Measurements from ENCODE around the gene GPS1.

Gene GPS1

DNA sequence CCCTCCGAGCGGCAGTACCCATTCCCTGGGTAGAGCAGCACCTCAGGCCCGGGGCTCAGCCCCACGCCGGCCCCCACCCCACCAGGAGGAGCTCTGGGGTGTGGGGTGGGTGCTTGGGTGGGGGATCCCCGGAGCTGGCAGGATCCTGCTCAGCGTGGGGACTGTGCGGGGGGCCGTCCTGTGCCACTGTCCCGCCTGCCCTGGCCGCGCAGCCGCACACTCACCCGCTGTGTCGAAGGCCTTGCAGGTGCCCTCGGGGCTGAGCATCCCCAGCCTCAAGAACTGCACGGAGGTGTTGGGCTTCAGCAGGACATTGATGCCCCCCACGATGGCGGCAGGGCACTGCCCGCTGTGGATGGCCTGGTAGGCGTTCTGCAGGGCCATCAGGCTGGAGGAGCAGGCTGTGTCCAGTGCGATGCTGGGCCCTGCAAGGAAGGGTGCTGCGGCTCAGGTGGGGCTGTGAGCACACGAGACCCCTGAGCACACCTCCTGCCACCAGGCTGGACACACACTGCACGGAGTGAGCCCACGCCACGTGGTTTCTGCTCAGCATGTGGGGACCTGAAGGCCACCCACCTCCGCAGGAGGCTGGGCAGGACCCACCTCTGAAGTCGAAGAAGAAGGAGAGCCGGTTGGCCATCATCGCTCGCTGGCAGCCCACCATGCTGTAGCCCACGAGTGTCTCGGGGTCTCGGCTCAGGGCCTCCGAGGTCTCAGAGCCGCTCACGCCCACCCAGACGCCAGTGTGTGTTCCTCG is 41.5 kb downstream of the GPS1 start:
- DNase-seq: no peak

DNA sequence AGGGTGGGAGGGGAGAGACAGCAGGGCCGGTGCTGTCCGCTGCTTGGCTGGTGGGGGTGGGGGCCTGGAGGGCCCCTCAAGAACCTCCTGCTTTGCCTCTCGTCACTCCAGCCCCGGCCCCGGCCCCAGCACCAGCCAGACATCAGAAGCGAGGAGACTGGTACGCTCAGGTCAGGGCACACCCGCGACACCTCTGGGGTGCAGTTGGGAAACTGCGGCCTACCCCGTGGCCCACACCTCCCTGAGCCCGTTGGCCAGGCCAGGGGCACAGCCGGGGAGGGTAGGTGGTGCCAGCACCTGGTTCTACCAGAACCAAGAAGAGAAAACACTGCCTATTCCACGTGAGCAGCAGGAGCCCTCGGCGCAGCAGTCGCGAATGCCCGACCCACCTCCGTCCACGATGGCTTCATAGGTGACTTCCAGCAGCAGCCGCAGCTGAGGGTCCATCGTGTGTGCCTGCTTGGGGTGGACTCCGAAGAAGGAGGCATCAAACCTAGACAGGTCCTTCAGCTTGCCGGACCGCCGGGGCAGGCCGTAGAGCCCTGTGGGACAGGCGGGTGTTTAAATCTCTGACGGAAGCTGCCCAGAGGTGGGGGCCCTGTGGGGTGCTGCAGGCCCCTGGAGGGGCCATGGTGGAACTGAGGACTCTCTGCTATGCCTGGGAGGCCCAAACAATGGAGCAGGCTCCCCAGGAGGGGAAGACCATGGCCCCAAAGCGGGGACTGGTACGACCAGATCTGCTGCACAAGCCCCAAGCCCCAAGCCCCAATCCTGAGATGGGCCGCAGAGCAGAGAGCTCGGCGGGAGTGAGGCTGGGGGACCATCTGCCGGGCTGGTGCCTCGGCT is 43.5 kb downstream of the GPS1 start:
- no peak for DNase-seq

DNA sequence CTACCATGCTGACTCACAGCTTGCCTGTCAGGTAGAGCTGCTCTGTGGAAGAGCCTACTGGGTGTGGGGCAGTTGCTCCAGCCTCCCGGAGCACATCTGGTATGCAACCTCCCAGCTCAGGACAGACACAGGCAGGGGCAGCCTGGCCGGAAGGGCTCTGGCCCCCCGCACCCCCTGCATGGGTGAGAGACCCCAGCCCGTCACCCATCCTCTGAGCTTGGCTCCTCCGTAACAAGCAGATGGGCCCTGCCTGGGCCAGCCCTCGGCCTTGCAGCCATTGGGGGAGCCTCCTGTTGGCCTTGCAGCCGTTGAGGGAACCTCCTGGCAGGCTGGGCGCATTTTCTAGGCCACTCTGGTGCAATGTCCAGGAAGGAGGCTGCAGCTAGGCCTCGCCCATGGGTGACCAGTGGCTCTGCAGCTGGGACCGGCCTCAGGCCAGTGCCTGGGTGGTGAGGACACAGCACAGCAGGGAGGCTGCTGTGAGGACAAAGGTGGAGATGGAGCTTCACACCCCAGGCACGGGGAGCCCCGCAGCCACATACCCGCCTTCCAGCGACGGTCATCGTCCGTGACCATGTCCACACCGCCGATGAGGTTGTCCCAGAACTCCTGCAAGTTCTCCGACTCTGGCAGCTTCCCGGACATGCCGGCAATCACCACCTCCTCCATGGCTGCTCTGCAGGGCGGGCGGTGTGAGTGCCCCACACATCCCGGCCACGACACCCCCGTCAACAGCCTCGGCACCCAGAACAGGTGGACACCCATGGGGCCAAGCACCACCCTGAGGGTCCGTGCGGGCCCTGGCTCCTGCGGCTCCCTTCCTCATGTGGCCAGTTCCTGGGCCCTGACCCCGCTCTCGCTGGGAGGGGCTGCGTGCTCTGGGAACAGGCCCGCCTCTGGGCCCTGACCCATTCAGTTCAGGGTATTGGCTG is 44.3 kb downstream of the GPS1 start:
- no peak for DNase-seq

DNA sequence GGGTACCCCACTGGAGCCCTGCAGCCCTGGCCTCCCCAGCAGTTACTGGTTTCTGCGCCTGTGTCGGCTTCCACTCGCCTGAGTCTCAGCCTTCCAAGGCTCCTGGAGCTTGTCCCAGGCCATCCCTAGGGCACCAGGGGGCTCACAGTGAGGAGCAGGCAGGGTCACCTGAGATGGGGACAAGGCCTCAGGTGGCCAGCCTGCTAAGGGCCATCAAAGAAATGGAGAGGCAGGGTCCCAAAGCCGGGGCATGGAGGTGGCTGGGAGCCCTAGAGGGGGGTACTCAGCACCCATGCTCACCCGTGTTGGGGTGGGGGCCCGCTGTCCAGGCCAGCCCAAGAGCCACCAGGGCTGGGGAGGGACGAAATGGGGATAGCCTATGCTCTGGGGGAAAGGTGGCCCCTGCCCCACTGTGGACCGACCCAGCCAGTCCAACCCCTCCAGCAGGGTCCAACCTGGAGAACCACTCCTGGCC is 45.0 kb downstream of the GPS1 start:
- no peak for DNase-seq

DNA sequence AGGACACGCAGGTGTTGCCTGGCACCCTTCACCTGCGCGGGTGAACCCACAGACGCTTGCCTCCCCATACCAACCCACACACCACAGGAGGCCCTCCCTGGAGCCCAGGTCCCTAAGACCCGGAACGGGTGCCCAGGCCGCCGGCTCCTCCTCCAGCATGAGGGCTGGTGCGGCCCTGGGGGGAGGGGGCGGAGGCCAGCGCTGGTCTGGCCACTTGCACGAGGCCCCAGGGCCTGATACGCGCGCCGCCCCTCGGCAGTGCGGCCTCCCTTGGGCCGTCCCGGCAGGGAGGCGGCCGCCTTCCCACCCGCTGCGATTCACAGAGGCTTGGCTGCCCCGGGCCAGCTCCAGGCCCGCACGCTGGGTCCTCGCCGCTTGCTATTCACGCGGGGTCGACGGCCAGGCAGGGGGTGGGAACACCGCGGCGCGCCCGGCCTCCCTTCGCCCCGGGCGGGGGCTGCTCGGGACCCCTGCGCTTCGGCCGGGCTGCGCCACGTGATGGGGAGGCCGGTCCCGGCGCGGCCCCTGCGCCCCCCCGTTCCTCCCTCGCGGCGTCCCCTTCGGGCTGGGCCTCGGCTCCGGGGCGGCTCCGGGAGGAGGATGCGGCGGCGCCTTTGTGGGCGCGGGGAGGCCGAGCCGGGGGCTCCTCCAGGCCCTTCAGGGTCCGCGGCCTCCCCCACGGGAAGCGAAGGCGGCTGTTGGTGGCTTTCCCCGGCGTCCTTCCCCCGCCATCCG is 45.7 kb downstream of the GPS1 start:
- DNase-seq: peak; percentile 43

DNA sequence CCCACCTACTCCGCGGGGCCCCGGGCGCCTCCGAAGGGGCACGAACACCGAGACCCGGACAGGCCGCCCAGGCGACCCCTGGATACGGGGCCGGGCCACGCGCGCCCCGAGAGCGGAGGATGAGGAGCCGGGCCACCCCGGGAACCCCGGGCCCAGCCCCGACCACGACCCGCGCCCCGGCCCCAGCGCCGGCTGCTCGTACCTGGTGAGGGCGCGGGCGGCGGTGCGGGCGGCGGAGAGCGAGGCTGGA is 46.1 kb downstream of the GPS1 start:
- no peak for DNase-seq

DNA sequence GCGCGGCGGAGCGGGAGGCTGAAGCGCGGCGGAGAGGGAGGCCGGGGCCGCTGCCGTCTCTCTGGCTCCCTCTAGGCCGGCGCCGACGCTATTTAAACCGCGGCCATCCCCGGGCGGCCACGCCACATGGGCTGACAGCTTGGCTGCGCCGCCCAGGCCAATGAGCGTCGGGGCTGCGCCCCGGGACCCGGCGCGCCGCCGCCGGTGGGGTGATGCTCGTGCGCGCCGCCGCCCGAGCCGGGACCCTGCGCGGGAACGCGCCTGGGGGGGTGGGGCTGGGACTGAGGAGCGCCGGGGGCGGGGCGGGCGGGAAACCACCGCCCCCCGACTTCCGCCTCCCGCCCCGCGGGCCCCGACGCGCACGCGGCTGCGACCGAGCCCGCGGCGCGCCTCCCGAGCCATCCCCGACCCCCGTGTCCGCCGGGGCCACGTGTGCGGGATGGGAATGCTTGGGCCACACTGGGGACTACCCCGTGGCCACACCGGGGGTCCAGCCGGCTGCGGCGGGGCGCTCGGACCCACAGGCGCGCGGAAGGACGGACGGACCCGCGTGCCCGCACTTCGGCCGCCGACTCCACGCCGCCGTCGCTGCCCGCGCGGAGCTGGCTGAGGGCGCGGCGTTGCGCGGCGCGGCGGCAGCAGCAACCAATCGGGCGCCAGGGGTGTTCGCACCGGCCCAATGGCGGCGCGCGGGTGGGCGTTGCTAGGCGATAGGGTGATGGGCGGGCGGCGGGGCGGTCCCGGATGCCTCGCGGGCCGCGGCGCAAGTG is 46.7 kb downstream of the GPS1 start, which contains the start of gene FASN:
TSS of gene FASN (minus strand) at position 68 of the 770 bp plus-strand sequence. CDS start 1,791 bp downstream, outside the sequence.
- DNase-seq: peak; percentile 97

DNA sequence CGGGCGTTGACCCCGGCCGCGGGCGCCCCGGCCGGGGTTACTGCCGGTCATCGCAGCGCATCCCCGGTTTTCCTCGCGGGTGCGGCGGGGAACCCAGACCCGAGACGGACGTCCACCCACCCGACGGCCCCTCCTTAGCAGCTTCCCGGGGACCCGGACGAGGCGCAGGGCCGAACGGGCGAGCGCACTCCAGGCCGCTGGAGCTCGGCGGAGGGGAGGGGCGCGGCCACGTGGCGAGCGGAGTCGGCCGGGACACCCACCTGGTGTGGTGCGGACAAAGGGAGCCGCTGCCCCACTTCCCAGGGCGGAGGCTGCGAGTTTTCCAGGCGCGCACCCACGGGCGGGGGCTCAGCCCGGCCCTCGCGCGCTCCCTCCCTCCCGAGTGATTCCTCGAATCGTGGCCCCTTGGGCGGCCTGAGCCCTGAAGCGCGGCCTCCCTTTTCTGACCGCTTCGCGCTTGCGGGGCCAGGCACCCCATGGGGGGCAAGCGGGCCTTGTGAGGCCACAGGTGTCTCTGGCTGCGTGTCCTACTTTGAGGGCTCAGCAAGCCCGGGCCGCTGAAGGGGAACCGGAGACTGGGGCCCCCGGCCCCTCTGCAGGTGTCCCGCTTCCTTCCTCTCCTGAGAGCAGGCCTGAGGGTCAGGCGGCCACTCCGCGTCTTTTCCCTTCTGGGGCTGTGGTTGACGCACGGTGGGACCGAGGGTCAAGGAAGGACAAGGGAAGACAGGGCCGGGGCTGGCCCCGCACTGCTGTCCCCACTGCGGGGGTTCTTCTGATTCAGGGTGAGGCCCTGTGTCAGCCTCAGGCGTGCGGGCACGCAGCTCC is 47.5 kb downstream of the GPS1 start:
- DNase-seq: no peak

DNA sequence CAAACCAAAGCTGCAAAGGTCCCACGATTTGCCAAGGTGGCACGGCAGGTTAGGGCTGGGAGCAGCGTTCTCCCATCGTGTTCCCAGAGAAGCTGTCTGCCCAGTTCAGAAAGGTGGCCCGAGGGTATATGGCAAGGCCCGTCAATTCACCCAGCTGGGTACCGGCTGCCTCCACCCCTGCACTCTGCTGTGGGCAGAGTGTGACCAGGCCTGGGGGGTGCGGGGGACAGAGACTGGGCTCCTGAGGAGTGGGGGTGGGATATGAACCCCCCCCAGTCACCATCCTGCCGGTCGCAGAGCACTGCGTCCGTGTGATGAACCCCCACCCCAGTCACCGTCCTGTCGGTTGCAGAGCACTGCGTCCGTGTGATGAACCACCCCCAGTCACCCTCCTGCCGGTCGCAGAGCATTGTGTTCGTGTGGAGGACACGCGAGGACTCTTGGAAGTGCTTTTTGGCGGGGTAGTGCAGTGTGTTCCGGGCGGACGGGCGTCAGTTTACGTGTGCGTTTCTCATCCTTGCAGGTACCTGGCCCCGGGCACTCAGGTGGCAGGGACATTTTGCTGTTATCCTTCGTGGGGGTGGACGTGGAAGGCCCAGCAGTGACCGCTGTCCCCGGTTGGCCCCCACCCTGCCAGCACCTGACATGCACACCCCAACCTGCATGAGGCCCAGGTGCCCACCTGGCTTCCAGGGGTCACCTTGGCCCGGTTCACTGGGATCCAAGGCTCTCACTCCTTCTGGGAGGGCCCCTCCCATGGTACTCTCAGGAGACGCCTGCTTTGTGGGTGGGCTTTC is 49.0 kb downstream of the GPS1 start:
- no peak for DNase-seq

DNA sequence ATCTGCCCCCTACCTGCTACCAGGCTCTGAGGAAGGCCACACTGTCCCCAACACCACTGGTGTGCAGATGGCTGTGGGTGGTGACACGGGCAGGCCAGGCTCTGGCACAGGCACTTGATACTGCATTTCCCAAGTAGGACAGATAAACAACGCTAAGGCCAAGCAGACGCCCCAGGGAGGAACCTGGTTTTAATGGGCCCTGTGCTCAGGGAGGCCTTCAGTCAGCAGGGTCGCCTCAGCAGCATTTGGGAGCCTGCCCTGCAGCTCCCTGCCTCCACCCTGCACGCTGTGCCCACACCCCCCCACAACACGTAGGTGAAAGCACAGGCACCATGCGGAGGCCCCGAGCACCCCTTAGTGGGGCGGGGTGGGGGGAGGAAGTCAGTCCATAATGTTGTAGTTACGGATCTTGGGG is 49.6 kb downstream of the GPS1 start:
- no peak for DNase-seq

DNA sequence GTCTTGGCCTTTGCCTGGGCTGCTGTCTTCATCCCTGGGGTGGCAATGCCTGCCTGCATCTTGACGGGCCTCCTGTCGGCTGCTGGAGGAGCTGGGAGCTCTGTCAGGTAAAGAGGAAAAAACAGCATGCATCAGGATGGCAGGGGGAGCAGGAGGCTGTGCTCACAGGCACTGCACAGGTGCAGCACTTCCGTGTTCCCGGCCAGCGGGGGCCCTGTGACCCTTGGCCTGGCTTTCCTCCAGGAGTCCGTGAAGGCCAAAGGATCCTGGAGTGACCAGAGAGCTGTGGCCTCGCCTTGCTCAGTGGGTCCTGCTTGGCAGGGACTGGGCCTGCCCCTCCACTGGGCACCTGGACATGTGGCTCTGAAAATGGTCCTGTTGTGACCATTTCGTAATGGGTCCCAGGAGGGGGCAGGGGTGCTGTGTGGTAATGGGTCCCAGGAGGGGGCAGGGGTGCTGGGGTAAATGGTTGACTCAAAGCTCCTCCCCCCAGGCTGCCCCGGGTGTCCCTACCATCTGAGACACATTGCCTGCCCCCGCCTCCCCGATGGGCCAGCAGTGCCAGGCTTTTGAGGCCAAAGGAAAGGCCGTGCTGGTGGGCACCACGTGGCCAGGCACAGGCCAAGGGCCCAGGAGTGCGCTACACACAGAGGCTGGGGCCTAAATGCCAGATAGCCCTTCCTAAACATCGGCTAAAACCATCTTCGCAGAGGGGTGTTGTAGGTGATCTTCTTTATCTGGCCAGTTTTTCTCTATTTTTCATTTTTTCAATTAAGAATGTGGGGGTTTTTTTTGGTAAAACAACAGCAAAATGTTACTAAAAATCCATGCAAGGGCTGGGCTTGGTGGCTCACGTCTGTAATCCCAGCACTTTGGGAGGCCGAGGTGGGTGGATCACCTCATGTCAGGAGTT is 50.3 kb downstream of the GPS1 start:
- DNase-seq: no peak

DNA sequence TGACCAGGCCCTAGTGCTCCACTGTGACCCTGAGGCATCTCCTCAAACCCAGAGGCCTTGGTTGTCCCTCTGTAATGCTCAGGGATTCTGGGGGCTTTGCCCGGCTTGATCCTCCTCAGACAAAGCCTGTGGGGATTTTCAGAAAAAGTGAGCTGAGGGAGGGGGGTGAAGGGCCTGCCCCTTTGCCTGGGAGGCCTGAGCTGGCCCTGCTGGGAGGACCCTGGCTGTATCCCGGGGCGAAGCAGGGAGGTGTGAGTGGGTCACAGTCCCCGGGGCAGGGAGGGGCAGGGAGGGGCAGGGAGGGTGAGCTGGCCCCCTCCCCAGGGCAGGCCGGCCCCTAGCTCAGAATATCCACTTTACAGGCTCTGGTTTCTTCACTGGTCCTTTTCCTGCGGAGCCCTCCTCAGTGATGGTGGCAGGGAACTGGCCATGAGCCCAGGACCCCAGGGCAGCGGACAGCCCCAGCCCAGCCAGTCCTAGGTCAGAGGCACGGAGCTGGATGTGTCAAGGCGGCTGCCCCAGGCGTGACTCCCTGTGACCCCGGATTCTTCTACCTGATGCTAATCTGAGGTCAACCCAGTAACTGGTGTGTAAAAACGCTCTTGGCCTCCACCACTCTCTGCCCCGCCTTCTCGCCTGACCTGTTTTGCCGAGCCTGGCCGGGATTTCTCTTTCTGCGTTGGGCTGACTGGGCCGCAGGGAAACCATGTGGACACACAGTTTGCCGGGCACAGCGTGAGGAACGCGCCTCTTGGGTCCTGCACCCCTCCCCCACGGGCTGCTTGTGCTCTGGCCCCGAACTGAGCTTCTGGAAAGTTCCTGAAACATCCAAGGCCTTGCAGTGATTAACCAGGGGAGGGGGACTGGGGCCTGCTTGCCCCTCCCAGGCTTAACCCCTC is 52.1 kb downstream of the GPS1 start:
- DNase-seq: no peak

DNA sequence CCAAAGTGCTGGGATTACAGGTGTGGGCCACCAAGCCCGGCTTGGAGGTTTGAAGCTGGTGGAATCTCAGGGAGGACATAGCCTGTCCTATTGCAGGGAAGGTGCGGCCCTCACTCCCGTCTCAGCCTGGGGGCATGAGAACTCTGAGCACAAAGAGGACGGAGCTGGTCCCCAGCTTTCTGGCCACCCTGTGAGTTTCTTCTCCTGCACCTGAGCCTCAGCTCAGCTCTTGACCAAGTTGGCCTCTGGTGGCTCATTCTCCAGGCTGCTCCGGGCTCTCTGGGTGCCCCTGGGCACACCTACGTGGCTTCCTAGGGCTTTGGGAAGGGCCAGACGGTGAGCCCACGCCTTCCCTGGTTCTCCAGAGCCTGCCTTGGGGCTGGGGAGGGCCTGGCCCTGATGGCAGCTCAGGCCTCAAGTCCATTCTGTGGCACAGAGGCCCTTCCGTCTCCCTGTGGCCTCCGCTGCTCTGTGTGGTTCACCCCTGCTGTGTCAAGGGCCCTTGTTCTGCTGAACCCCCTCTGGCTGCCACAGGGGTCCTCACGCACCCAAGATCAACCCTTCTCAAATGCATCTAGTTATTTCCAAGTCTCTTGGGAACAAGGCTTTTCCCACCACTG is 53.2 kb downstream of the GPS1 start:
- DNase-seq: no peak

DNA sequence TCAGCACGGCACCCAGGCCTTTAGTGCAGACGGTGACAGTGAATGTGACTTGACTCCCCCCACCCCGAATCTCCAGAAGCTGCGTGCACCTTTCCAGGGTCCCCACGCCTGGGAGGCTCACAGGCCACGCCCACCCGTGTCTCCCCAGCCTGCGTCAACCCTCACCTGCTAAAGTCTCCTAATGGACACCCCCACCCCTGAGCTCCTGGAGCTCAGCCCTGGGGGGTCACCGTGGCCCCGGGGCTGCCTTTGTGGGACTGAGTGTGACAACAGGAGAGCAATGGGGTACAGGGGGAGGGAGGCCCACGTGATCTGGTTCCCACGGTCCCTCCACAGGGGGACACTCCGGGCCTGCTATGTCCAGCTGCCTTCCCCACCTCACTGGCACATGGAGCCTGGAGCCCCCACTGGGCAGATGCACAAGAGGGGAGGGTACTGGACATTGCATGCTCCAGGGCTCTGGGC is 53.8 kb downstream of the GPS1 start:
- DNase-seq: no peak

DNA sequence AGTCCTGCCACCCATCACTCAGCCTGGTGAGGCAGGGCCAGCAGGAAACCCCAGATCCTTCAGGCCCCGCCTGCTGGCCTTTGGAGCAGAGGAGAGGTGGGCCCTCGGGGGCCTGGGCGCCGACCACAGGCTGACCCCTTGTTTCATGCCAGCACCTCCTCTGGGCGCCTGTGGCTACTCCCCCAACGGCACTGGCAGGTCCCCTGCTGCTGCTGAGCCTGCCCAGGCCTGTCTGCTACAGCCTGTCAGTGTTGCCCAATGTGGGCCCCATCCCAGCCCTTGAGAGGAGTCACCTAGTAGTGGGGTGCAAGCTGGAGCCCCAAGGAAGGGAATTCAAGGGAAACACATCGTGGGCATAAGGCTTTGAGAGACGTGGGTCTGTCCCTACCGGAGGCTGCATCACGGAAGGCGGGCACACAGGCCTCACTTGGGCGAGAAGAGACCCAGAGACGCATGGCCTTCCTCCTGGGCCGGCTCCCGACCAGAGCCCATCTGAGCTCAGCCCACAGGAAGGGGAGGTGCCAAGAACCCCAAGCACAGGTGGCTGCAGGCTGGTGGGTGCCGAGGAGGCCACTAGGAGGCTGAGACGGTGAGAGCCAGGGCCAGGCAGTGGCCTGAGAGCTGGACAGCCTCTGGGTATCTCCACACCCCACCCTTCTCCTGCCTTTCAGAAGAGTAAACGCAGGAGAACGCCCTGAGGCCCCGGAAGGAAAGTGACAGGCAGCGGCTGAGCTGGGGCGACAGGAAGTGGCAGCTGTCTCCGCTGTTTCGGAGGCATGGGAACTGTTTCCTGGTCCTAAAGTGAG is 54.4 kb downstream of the GPS1 start:
- peak; percentile 51 for DNase-seq

DNA sequence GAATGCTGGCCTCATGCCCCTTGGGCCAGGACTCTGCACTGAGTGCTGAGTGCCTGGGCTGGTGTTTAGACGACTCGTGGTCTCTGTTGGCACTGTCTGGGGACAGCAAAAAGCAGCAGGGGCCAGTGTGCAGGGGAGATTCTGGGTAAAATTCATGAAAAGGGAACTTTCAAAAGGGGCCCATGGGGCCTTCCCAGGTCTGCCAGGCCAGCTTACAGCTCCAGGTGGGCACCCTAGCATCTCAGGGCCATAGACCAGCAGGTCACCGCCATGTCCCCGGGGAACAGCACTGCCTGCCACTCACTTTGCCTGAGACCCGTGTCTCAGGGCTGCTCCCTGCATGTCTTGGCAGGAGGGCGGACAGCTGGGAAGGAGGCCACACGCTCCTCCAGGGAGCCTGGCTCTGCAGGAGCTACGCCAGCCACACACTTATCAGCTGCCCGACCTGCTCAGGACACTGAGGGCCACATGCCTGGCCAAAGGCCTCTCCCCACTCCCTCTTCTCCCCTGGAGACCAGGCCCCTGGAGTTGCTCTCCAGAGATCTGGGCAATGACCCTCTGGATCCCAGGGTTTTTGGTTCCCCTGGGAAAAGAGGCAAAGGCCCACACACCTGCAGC is 55.1 kb downstream of the GPS1 start:
- no peak for DNase-seq

All from inflammatory macrophage treated with lipopolysaccharide for 4 hours (primary cell).